Aorta (tissue), 5 donors: ENCODE data around the gene RIMS4. TPM values are rescaled to one million over a fixed set of nuclear protein-coding genes. Genes with fewer than 3 reads are reported as not detected.
"Not testable (repeated sequence)": the region's sequence is repeated elsewhere in the genome, so short reads cannot be mapped to it uniquely, and the experiment has no call there.

Source experiments
- ATAC-seq: fragments of 200-7000 bp; cut with Tn5 transposase; one replicate; pipeline ENCODE4 v1.9.1; 2022; ENCODE audit warnings: moderate library complexity; ENCODE audit not compliant: low FRiP score
- DNase-seq, 2 donors: peaks; one replicate each; pipeline ENCODE4 v3.0.0-alpha.2; 2020
- H3K27ac ChIP-seq, 2 donors: one replicate each; pipeline ENCODE4 v1.5.1; 2013; ENCODE audit warnings: low read length in 2 of 2, mild to moderate bottlenecking in 2 of 2, moderate library complexity in 2 of 2, control low read depth in 1 of 2, inconsistent platforms in 1 of 2, low read depth in 1 of 2
- H3K27me3 ChIP-seq, 2 donors: one replicate each; pipeline ENCODE4 v1.6.1; 2013; ENCODE audit warnings: control low read depth in 1 of 2, low read length in 1 of 2, mild to moderate bottlenecking in 1 of 2, moderate library complexity in 1 of 2; ENCODE audit not compliant: insufficient read depth in 2 of 2, control insufficient read depth in 1 of 2
- H3K36me3 ChIP-seq, 2 donors: one replicate each; pipeline ENCODE4 v1.6.1; 2013; ENCODE audit warnings: control low read depth in 1 of 2, low read length in 1 of 2, mild to moderate bottlenecking in 1 of 2; ENCODE audit not compliant: insufficient read depth in 2 of 2, control insufficient read depth in 1 of 2
- H3K4me1 ChIP-seq, 2 donors: one replicate each; pipeline ENCODE4 v1.6.1; 2013; ENCODE audit warnings: low read length in 2 of 2, control low read depth in 1 of 2, mild to moderate bottlenecking in 1 of 2, moderate library complexity in 1 of 2; ENCODE audit not compliant: insufficient read depth in 2 of 2, control insufficient read depth in 1 of 2
- H3K4me3 ChIP-seq, 2 donors: one replicate each; pipeline ENCODE4 v1.5.1; 2013; ENCODE audit warnings: low read length in 2 of 2, control low read depth in 1 of 2, mild to moderate bottlenecking in 1 of 2
- H3K9me3 ChIP-seq: one replicate; pipeline ENCODE4 v1.6.1; 2013; ENCODE audit warnings: mild to moderate bottlenecking, low read length; ENCODE audit not compliant: control insufficient read depth
- WGBS, 2 donors: extraction: QIAGEN DNeasy Blood & Tissue Kit; methylation state at CpG; one replicate each; pipeline ENCODE4 v1.1.7; 2013; 5-methylcytosine and 5-hydroxymethylcytosine counted together
- intact Hi-C, 2 donors: fragments of 100-400 bp; cut with DNase I; formaldehyde crosslinking; loops; one replicate each; pipeline versions ENCODE4 v1.14.2 to v1.15.0; 2022
- polyA plus RNA-seq, 2 donors: library from polyadenylated mRNA; stranded (reverse); fragments of 200-250 nt; gene quantifications; one replicate each; pipeline ENCODE4 v1.2.3, GENCODE V29; 2013
- total RNA-seq, 2 donors: library from RNA; stranded (reverse); fragmentation: NEBNext Ultra II Directional; extraction: Animal tissue kit (Norgen Biotek cat#: 25700); gene quantifications; one replicate each; pipeline ENCODE4 v1.2.1, GENCODE V29; 2021
- donor health status: healthy with polysubstance abuse.
- donor health status: Bipolar disorder and iron deficiency.
- donor health status: DM: no; HTN: no; CAD: no.
- donor health status: DM: no; HTN: no; CAD: no.
- donor health status: DM: yes; HTN: yes; CAD: no.

Gene RIMS4
- total and polyA plus RNA-seq, 4 donors: 0.46 to 16.6 (median 2.5) TPM

GRCh38 chr20:44768256-44768655, 42.1 kb downstream of the RIMS4 start:
- ATAC-seq: no peak
- DNase-seq: no peak
- Histone ChIP-seq H3K36me3 (no peaks in the 10 kb centered on the region), H3K27me3 (no peaks in the 10 kb centered on the region), H3K4me1 (no peaks in the 10 kb centered on the region), H3K4me3 (no peak overlapping the region), H3K27ac (no peak overlapping the region), H3K9me3 (no peaks in the 10 kb centered on the region)
- intact Hi-C loops: no loop called here
- 78 to 82% methylated on average over 8 of the region's 8 CpGs for WGBS, 2 donors

DNA sequence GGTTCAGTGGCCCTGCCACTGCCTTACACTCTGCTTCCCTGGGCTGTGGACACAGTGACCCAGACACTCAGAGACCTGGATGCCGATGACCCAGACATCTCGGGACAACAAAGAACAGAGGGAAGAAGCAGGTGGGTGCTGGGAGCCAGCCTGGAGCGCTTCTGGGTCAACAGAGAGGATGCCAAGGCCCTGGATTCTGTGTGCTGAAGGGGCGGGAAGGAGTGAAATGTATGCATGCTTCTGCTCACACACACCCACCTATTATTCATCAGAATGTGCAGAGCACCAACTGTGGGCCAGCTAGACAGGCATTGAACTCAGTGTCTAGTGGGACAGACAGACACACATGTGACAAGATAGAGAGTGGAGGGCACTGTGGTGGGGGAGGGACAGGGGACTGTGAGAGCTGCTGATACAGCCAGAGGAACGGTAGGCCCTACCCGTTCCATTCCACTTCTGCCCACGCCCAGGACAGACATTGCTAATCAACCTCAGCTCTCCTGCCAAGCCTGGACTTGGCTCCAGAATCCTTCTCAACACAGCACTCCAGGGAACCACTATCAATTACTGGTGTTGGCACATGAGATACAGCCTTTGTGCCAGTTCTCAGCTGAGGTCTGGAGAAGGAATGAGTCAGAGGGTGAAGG, 44.5 kb downstream of the RIMS4 start:
- Histone ChIP-seq H3K27me3 (no peaks in the 10 kb centered on the region), H3K36me3 (no peaks in the 10 kb centered on the region), H3K9me3 (no peaks in the 10 kb centered on the region), H3K4me1 (no peaks in the 10 kb centered on the region), H3K4me3 (no peak overlapping the region), H3K27ac (no peak overlapping the region)
- intact Hi-C loops: no loop called here
- WGBS, 2 donors: 47 to 49% methylated on average over 6 to 7 of the region's 7 CpGs
- no peak for ATAC-seq
- DNase-seq: no peak

- Histone ChIP-seq H3K9me3 (no peaks in the 10 kb centered on the region), H3K4me3 (no peak overlapping the region), H3K4me1 (no peaks in the 10 kb centered on the region), H3K36me3 (no peaks in the 10 kb centered on the region), H3K27ac (no peak overlapping the region), H3K27me3 (no peaks in the 10 kb centered on the region)
- intact Hi-C loops: no loop called here
- ATAC-seq (no peak), DNase-seq (no peak)
- 67 to 75% methylated on average over 4 of the region's 4 CpGs for WGBS, 2 donors
These were observed 45.3 kb downstream of the RIMS4 start for GRCh38 chr20:44765091-44765490.

GRCh38 chr20:44763798-44764197, 46.5 kb downstream of the RIMS4 start:
- WGBS, 2 donors: 88 to 90% methylated on average over 3 of the region's 3 CpGs
- ATAC-seq: not testable (repeated sequence)

DNA sequence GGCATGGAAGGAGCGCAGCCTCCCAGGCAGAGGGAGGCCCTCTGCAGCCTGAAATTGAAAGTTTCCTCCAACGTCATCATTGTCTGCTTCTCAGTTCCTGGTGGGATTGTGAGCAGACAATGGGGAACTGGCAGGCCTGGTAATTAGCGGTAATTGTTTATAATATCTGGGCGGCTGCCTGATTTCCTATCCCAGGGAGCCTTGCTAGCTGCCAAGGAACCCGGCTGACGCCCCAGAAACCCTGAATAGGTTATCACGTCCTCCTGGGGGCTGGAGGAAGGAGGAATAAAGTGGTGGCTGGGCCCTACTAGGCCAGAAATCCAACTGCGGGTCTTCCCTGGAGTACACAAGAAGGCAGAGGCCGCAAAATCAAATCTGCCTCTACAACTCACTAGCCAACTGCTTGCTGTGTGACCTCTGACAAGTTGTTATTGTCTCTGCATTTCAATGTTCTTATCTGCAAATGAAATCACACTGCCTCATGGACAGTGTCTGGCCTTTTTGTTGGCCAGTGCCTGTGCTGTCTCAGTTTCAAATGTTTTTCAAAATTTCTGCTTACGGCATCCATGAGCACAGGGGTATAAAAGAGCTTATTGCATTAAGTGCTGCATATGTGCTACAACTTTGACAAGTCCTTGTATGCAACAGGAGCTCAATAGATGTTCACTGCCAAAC, 47.7 kb downstream of the RIMS4 start:
- H3K36me3 ChIP-seq: no peaks in the 10 kb centered on the region
- H3K4me1 ChIP-seq: no peaks in the 10 kb centered on the region
- H3K4me3 ChIP-seq: no peak overlapping the region
- DNase-seq: no peak
- H3K27ac ChIP-seq: no peak overlapping the region
- H3K27me3 ChIP-seq: no peaks in the 10 kb centered on the region
- no peaks in the 10 kb centered on the region for H3K9me3 ChIP-seq
- peak; percentile 56 for ATAC-seq
- intact Hi-C loops: no loop called here
- WGBS, 2 donors: 78 to 80% methylated on average over 10 of the region's 10 CpGs

More at GRCh38 chr20:44763798-44764197, 46.5 kb downstream of the RIMS4 start:
- intact Hi-C loops, H3K27me3 ChIP-seq, H3K4me1 ChIP-seq, H3K36me3 ChIP-seq, H3K27ac ChIP-seq, H3K4me3 ChIP-seq, H3K9me3 ChIP-seq, DNase-seq: not testable (repeated sequence)

- no peaks in the 10 kb centered on the region for H3K27me3 ChIP-seq
- no peaks in the 10 kb centered on the region for H3K4me1 ChIP-seq
- H3K4me3 ChIP-seq: no peak overlapping the region
- H3K27ac ChIP-seq: no peak overlapping the region
- no peak for DNase-seq
- H3K9me3 ChIP-seq: no peaks in the 10 kb centered on the region
- ATAC-seq: no peak
- intact Hi-C loops: no loop called here
- WGBS, 2 donors: 54 to 57% methylated on average over 3 of the region's 3 CpGs
- H3K36me3 ChIP-seq: no peaks in the 10 kb centered on the region
These were observed 48.9 kb downstream of the RIMS4 start for GRCh38 chr20:44761423-44761822.

DNA sequence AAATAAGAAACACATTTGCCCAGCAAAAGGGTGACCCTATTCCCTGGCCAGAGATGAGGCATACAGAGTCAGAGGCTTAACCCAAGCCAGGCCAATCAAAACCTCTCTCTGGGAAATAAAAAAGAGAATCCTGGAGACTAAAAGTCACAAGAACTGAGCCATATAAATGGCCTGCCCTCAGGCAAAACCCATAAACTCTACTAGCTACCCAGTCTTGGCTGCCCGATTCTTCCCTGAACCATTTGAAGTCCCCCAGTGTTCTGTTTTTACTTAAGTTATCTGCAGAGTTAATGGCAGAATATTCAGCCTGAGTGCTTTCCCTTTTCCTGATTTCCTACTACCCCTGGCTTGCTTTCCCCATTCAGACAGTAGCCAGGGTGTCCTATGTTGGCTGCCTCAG, 50.8 kb downstream of the RIMS4 start:
- Histone ChIP-seq H3K4me3 (no peak overlapping the region), H3K36me3 (no peaks in the 10 kb centered on the region), H3K4me1 (no peaks in the 10 kb centered on the region), H3K27me3 (no peaks in the 10 kb centered on the region), H3K27ac (no peak overlapping the region), H3K9me3 (no peaks in the 10 kb centered on the region)
- WGBS, 2 donors: 77% methylated on average over 1 of the region's 1 CpG
- DNase-seq (no peak), ATAC-seq (no peak)
- intact Hi-C loops: no loop called here

GRCh38 chr20:44758247-44759101, 51.9 kb downstream of the RIMS4 start:
- no peaks in the 10 kb centered on the region for H3K36me3 ChIP-seq
- no peak for DNase-seq
- no peaks in the 10 kb centered on the region for H3K4me1 ChIP-seq
- no peaks in the 10 kb centered on the region for H3K27me3 ChIP-seq
- H3K27ac ChIP-seq: no peak overlapping the region
- H3K9me3 ChIP-seq: no peaks in the 10 kb centered on the region
- ATAC-seq: no peak
- 59 to 63% methylated on average over 10 of the region's 10 CpGs for WGBS, 2 donors
- no peak overlapping the region for H3K4me3 ChIP-seq
- intact Hi-C loops: no loop called here
